Type B pancreatic cell (in vitro differentiated cells): ENCODE results near the gene CEP68. TPM values are rescaled to one million over a fixed set of nuclear protein-coding genes. Genes with fewer than 3 reads are reported as not detected.

Experiments used
- DNase-seq: peaks from one replicate; pipeline ENCODE4 v3.0.0; 2021; ENCODE audit warnings: mixed read lengths; ENCODE audit not compliant: unreplicated experiment; ENCODE audit errors: extremely low spot score
- H3K27ac Mint-ChIP-seq: 2 replicates; pipeline ENCODE4 v1.8.0; 2021; ENCODE audit warnings: mild to moderate bottlenecking, mixed read lengths
- H3K27me3 Mint-ChIP-seq: 2 replicates; pipeline ENCODE4 v1.8.0; 2021; ENCODE audit warnings: mixed read lengths
- H3K36me3 Mint-ChIP-seq: 2 replicates; pipeline ENCODE4 v1.8.0; 2021; ENCODE audit warnings: mixed read lengths
- H3K4me1 Mint-ChIP-seq: one replicate; pipeline ENCODE4 v1.8.0; 2021; ENCODE audit warnings: mixed read lengths; ENCODE audit not compliant: unreplicated experiment
- H3K4me3 Mint-ChIP-seq: 2 replicates; pipeline ENCODE4 v1.8.0; 2021; ENCODE audit warnings: mild to moderate bottlenecking, mixed read lengths
- H3K9me3 Mint-ChIP-seq: 2 replicates; pipeline ENCODE4 v1.8.0; 2021; ENCODE audit warnings: mixed read lengths
- total RNA-seq: library from RNA; stranded (reverse); gene quantifications from 2 replicates; pipeline ENCODE4 v1.2.1, GENCODE V29; 2021; ENCODE audit warnings: low replicate concordance
- TF ChIP-seq, protein P1 (sequence below): fragments of 200-600 bp; sonication (generic); conservative IDR thresholded peaks from 2 replicates; pipeline ENCODE4 v1.5.0; 2021; ENCODE audit warnings: antibody characterized with exemption, mild to moderate bottlenecking

The CEP68 gene
- total RNA-seq, 1 donor from 2014 or later, result 21.5 TPM

DNA sequence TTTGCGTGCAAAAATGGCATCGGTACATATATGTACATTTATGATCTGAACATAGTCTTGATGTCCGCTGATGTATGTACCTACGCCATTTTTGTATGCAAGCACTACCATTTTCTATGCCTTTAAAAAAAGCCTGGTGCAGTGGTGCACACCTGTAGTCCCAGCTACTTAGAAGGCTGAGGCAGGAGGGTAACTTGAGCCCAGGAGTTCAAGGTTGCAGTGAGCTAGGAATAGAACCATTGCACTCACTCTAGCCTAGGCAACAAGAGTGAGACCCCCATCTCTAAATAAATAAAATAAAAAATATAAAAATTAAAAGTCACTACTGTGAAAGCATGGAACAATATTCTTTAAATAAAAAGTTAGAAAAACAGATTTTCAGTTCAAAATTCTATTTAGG, 57.0 kb downstream of the CEP68 start:
- H3K27me3 Mint-ChIP-seq, result no peaks in the 10 kb centered on the region
- DNase-seq, result no peak
- H3K4me3 Mint-ChIP-seq, result no peak overlapping the region
- H3K4me1 Mint-ChIP-seq, result peaks cover 20% of the 10 kb centered on the region
- H3K9me3 Mint-ChIP-seq, result peaks cover 4% of the 10 kb centered on the region
- H3K27ac Mint-ChIP-seq, result no peak overlapping the region
- TF ChIP-seq, protein P1, sequence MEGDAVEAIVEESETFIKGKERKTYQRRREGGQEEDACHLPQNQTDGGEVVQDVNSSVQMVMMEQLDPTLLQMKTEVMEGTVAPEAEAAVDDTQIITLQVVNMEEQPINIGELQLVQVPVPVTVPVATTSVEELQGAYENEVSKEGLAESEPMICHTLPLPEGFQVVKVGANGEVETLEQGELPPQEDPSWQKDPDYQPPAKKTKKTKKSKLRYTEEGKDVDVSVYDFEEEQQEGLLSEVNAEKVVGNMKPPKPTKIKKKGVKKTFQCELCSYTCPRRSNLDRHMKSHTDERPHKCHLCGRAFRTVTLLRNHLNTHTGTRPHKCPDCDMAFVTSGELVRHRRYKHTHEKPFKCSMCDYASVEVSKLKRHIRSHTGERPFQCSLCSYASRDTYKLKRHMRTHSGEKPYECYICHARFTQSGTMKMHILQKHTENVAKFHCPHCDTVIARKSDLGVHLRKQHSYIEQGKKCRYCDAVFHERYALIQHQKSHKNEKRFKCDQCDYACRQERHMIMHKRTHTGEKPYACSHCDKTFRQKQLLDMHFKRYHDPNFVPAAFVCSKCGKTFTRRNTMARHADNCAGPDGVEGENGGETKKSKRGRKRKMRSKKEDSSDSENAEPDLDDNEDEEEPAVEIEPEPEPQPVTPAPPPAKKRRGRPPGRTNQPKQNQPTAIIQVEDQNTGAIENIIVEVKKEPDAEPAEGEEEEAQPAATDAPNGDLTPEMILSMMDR, result no peak
- H3K36me3 Mint-ChIP-seq, result peaks cover 16% of the 10 kb centered on the region

DNA sequence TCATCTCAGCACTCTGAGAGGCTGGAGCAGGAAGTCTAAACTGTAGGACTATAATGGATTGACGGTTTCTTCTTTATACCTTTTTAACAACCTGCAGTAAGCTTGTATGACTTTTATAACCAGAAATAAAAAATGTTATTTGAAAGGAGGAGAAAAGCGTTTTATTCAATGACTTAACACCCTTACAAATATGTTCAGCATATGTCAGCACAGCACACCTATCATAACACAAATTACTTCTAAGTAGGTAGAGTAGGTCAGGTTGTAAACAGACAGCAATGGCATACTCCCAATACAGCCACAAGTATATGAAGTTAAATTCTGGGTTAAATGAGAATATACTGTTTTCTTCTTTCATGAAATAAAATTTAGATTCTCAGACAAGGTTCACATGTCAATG, 57.6 kb downstream of the CEP68 start:
- TF ChIP-seq, protein P1, result no peak
- Mint-ChIP-seq H3K27ac (no peak overlapping the region), H3K27me3 (no peaks in the 10 kb centered on the region), H3K36me3 (peaks cover 16% of the 10 kb centered on the region), H3K4me3 (no peak overlapping the region), H3K4me1 (peaks cover 20% of the 10 kb centered on the region), H3K9me3 (peaks cover 4% of the 10 kb centered on the region)
- DNase-seq, result no peak

DNA sequence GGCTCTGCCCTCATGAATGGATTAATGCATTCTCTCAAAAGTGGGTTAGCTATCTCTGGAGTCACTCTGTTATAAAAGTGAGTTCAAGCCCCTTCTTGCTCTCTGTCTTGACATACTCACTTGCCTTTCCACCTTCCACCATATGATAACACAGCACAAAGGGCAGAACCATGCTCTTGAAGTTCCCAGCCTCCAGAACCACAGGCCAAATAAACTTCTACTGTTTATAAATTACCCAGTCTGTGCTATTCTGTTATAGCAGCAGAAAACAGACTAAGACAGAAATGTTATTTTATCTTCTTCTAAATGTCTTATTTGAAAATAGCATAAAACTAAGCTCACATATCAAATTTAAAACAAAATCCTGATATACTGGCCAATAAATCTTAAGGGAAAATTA, 58.7 kb downstream of the CEP68 start:
- DNase-seq, result no peak
- Mint-ChIP-seq H3K4me3 (no peak overlapping the region), H3K9me3 (peaks cover 4% of the 10 kb centered on the region), H3K27me3 (no peaks in the 10 kb centered on the region), H3K27ac (no peak overlapping the region), H3K4me1 (peaks cover 16% of the 10 kb centered on the region), H3K36me3 (peaks cover 13% of the 10 kb centered on the region)
- TF ChIP-seq, protein P1, result no peak

DNA sequence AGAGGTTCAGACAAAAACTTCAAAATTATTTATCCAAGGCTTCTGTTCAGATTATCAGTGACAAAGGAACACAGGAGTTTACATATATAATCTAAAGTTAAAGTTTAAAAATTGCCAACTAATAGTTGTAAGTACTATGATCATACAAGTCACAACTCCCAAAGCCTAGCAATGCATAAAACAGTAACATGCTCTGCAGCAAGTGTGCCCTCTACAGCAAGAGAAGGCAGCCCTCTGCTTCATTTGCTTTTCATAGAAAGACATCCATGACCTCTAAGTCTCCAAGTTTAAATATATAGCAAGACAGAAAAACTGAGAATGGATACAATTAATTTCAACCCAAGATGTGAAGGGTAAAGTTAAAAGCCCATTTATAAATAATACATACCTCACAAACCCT, 60.4 kb downstream of the CEP68 start:
- H3K27ac Mint-ChIP-seq, result no peak overlapping the region
- peaks cover 4% of the 10 kb centered on the region for H3K9me3 Mint-ChIP-seq
- TF ChIP-seq, protein P1, result no peak
- H3K36me3 Mint-ChIP-seq, result peaks cover 16% of the 10 kb centered on the region
- no peaks in the 10 kb centered on the region for H3K27me3 Mint-ChIP-seq
- H3K4me3 Mint-ChIP-seq, result no peak overlapping the region
- no peak for DNase-seq
- peaks cover 20% of the 10 kb centered on the region for H3K4me1 Mint-ChIP-seq

DNA sequence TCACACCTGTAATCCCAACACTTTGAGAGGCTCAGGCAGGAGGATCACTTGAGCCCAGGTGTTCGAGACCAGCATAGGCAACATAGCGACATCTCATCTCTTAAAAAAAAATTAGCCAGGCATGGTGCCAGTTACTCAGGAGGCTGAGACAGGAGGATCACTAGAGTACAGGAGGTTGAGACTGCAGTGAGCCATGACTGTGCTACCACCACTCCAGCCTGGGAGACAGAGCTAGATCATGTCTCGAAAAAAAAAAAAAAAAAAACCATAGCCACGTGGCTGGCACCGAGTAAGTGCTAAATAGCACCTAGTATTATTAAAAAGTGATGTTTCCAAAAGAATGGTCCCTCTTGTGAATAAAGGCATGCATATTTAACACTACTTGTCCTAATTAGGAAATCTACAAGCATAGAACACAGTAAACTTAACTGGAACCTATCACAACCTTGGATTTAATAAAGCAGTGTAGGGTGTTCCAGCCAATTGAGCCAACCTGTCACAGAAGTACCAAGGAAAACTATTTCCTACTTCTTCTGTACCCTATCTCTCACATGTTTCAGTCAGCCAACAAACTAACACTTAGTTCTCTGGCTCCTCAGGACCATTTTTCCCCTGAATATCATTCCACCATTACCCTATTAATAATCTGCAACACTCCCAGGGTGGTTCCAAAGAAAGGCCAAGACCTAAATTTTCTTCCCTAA, 64.9 kb downstream of the CEP68 start:
- no peak overlapping the region for H3K4me3 Mint-ChIP-seq
- TF ChIP-seq, protein P1, result no peak
- H3K9me3 Mint-ChIP-seq, result no peaks in the 10 kb centered on the region
- peaks cover 16% of the 10 kb centered on the region for H3K4me1 Mint-ChIP-seq
- peaks cover 8% of the 10 kb centered on the region for H3K36me3 Mint-ChIP-seq
- H3K27ac Mint-ChIP-seq, result no peak overlapping the region
- DNase-seq, result no peak
- no peaks in the 10 kb centered on the region for H3K27me3 Mint-ChIP-seq
